Bronchial epithelial cell (primary cell): Measurements from ENCODE around the gene ADAM11. TPM values are rescaled to one million over a fixed set of nuclear protein-coding genes. Genes with fewer than 3 reads are reported as not detected.
"Not testable (repeated sequence)": the region's sequence is repeated elsewhere in the genome, so short reads cannot be mapped to it uniquely, and the experiment has no call there.

Experiments used
- DNase-seq: peaks from one replicate; pipeline ENCODE4 v3.0.0-alpha.2; 2010; ENCODE audit warnings: low read depth
- FAIRE-seq: peaks from 2 replicates; lab custom pipeline; 2011; peaks lifted over from hg19 to GRCh38; lab: Jason Lieb, UNC
- H3K27me3 ChIP-seq: 2 replicates; pipeline ENCODE4 v1.5.1; 2011; ENCODE audit warnings: low read length; ENCODE audit not compliant: control insufficient read depth, insufficient read depth
- H3K36me3 ChIP-seq: 2 replicates; pipeline ENCODE4 v1.5.1; 2011; ENCODE audit warnings: low read length; ENCODE audit not compliant: control insufficient read depth, insufficient read depth
- H3K4me3 ChIP-seq: 2 replicates; pipeline ENCODE4 v1.5.1; 2011; ENCODE audit warnings: mild to moderate bottlenecking, low read depth, low read length, control low read depth
- total RNA-seq: library from RNA; depleted of rRNA; stranded (reverse); fragments of >200 nt; gene quantifications from 2 replicates; pipeline ENCODE4 v1.2.1, GENCODE V29; 2014
- TF ChIP-seq, protein P1 (sequence below): IDR thresholded peaks from 2 replicates; pipeline ENCODE4 v1.5.1; 2011; ENCODE audit warnings: mild to moderate bottlenecking, moderate library complexity, low read length, control low read depth, inconsistent platforms; ENCODE audit not compliant: insufficient read depth, severe bottlenecking

Gene ADAM11, protein sequence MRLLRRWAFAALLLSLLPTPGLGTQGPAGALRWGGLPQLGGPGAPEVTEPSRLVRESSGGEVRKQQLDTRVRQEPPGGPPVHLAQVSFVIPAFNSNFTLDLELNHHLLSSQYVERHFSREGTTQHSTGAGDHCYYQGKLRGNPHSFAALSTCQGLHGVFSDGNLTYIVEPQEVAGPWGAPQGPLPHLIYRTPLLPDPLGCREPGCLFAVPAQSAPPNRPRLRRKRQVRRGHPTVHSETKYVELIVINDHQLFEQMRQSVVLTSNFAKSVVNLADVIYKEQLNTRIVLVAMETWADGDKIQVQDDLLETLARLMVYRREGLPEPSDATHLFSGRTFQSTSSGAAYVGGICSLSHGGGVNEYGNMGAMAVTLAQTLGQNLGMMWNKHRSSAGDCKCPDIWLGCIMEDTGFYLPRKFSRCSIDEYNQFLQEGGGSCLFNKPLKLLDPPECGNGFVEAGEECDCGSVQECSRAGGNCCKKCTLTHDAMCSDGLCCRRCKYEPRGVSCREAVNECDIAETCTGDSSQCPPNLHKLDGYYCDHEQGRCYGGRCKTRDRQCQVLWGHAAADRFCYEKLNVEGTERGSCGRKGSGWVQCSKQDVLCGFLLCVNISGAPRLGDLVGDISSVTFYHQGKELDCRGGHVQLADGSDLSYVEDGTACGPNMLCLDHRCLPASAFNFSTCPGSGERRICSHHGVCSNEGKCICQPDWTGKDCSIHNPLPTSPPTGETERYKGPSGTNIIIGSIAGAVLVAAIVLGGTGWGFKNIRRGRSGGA
- total RNA-seq = 0.13 and 0.53 TPM in 2 replicates

DNA sequence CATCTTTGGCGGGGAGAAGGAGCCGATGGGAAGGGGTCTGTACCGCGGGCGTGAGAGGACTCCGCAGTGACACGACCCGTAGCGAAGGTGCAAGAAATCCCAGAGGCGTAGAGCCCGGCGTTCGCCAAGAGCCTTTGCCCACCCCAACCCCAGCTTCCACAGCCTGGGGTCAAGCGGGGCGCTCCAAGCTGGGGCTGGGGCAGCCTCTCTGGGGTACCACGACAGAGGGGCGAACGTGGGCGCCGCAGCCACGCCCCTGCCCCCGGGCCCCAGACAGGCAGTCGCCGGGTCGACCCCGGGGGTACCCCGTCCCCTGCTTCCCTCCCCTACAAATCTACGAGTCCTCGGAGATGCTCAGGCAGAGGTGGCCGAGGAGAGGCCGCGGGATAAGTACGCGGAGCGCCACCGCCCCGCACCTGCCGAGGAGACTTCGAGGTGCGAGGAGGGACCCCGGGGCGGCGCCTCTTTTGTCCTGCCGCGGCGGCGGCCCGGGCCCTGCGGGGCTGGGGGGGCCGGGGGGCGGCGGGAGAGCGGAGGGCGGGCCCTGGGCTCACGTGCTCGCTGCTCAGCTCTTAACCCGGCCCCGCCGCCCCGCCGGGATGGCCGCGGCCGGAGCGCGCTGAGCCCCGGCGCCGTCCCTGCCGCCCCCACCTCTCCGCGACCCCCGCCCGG, at the start of gene ADAM11:
Gene ADAM11, plus strand, starts transcription at position 575 of the 672 bp plus-strand sequence. CDS start 212 bp downstream, outside the sequence.
- TF ChIP-seq, protein P1, sequence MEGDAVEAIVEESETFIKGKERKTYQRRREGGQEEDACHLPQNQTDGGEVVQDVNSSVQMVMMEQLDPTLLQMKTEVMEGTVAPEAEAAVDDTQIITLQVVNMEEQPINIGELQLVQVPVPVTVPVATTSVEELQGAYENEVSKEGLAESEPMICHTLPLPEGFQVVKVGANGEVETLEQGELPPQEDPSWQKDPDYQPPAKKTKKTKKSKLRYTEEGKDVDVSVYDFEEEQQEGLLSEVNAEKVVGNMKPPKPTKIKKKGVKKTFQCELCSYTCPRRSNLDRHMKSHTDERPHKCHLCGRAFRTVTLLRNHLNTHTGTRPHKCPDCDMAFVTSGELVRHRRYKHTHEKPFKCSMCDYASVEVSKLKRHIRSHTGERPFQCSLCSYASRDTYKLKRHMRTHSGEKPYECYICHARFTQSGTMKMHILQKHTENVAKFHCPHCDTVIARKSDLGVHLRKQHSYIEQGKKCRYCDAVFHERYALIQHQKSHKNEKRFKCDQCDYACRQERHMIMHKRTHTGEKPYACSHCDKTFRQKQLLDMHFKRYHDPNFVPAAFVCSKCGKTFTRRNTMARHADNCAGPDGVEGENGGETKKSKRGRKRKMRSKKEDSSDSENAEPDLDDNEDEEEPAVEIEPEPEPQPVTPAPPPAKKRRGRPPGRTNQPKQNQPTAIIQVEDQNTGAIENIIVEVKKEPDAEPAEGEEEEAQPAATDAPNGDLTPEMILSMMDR = no peak
- DNase-seq (no peak), FAIRE-seq (no peak)
- Histone ChIP-seq H3K27me3 (peaks cover 28% of the 10 kb centered on the region), H3K36me3 (no peaks in the 10 kb centered on the region), H3K4me3 (peak within 1 kb of the TSS; percentile 4)

DNA sequence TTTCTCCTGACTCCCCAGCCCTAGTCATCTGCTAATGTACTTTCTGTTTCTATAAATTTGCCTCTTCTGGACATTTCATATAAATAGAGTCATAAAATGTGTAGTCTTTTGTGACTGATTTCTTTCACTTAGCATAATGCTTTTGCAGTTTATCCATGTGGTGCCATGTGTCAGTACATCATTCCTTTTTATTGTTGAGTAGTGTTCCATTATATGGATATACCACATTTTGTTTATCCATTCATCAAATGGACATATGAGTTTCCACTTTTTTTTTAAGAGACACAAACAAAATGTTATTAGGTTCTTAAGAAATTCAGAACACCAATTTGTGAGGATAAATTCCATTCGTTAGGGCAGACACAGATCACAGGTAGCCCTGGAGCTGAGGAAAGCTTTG, 39.3 kb upstream of the ADAM11 start:
- TF ChIP-seq, protein P1 = no peak
- H3K4me3 ChIP-seq = no peak overlapping the region
- no peaks in the 10 kb centered on the region for H3K36me3 ChIP-seq
- no peak for DNase-seq
- H3K27me3 ChIP-seq = no peaks in the 10 kb centered on the region
- no peak for FAIRE-seq

DNA sequence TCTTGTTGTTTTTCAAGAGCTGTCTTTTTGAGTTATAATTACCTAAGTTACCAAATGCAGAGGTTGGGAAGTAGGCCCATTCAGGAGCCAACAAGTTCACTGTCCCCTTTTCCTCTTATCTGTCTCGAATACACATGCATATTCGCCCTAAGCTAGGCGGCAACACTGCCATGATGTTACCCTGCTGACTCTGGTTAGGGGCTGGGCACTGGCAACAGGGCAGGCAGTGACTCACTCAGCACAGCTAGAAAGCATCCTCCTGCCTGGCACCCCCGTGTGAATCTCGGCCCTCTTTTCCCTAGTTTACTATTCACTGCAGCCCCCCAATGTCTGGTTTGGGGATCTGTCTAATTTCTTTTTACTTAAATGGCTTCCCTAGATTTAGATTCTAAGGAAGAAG, 36.5 kb upstream of the ADAM11 start:
- no peak overlapping the region for H3K4me3 ChIP-seq
- TF ChIP-seq, protein P1 = no peak
- FAIRE-seq = no peak
- H3K27me3 ChIP-seq = no peaks in the 10 kb centered on the region
- no peaks in the 10 kb centered on the region for H3K36me3 ChIP-seq
- DNase-seq = no peak

GRCh38 chr17:44726121-44726520, 32.7 kb upstream of the ADAM11 start:
- not testable (repeated sequence) for H3K27me3 ChIP-seq, H3K36me3 ChIP-seq, DNase-seq, H3K4me3 ChIP-seq, FAIRE-seq

GRCh38 chr17:44733753-44734152, 25.0 kb upstream of the ADAM11 start:
- peaks cover 2% of the 10 kb centered on the region for H3K36me3 ChIP-seq
- TF ChIP-seq, protein P1 = peak; percentile 54
- no peaks in the 10 kb centered on the region for H3K27me3 ChIP-seq
- DNase-seq (peak; percentile 43), FAIRE-seq (no peak)
- H3K4me3 ChIP-seq = no peak overlapping the region

DNA sequence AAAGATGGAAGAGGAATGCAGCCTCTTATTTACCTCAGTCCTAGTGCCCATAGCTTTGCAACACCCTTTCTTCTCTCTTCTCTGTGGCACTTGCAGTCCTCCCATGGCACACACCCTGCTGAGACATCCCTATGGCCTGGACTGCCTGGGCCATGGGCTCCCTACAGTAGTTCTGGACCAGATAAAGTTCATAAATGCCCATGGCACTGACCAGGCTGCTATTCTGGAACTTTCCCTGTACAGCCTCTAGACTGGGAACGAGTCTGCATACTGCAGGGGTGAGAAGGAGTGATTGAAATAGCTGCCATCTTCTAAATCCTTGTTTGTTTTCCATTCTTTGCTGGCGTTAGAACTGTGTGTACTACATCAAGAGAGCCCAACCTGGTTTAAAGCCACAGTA, 24.5 kb upstream of the ADAM11 start:
- no peaks in the 10 kb centered on the region for H3K27me3 ChIP-seq
- FAIRE-seq (peak; percentile 52), DNase-seq (no peak)
- no peak overlapping the region for H3K4me3 ChIP-seq
- H3K36me3 ChIP-seq = peaks cover 3% of the 10 kb centered on the region
- TF ChIP-seq, protein P1 = no peak
